Type B pancreatic cell (in vitro differentiated cells): ENCODE measurements around the gene ATF7IP. TPM values are rescaled to one million over a fixed set of nuclear protein-coding genes. Genes with fewer than 3 reads are reported as not detected.

Experiments used
- DNase-seq: peaks from one replicate; pipeline ENCODE4 v3.0.0; 2021; ENCODE audit warnings: mixed read lengths; ENCODE audit not compliant: unreplicated experiment; ENCODE audit errors: extremely low spot score
- H3K27ac Mint-ChIP-seq: 2 replicates; pipeline ENCODE4 v1.8.0; 2021; ENCODE audit warnings: mild to moderate bottlenecking, mixed read lengths
- H3K27me3 Mint-ChIP-seq: 2 replicates; pipeline ENCODE4 v1.8.0; 2021; ENCODE audit warnings: mixed read lengths
- H3K36me3 Mint-ChIP-seq: 2 replicates; pipeline ENCODE4 v1.8.0; 2021; ENCODE audit warnings: mixed read lengths
- H3K4me1 Mint-ChIP-seq: one replicate; pipeline ENCODE4 v1.8.0; 2021; ENCODE audit warnings: mixed read lengths; ENCODE audit not compliant: unreplicated experiment
- H3K4me3 Mint-ChIP-seq: 2 replicates; pipeline ENCODE4 v1.8.0; 2021; ENCODE audit warnings: mild to moderate bottlenecking, mixed read lengths
- H3K9me3 Mint-ChIP-seq: 2 replicates; pipeline ENCODE4 v1.8.0; 2021; ENCODE audit warnings: mixed read lengths
- CTCF ChIP-seq: fragments of 200-600 bp; sonication (generic); conservative IDR thresholded peaks from 2 replicates; pipeline ENCODE4 v1.5.0; 2021; ENCODE audit warnings: antibody characterized with exemption, mild to moderate bottlenecking
- total RNA-seq: library from RNA; stranded (reverse); gene quantifications from 2 replicates; pipeline ENCODE4 v1.2.1, GENCODE V29; 2021; ENCODE audit warnings: low replicate concordance

ATF7IP gene
- total RNA-seq, 1 donor from 2014 or later = 102 TPM

- peak; percentile 69 for TF ChIP-seq CTCF
- Mint-ChIP-seq H3K27ac (no peak overlapping the region), H3K9me3 (no peaks in the 10 kb centered on the region), H3K36me3 (peaks cover 67% of the 10 kb centered on the region), H3K4me1 (no peaks in the 10 kb centered on the region), H3K27me3 (no peaks in the 10 kb centered on the region), H3K4me3 (no peak overlapping the region)
- DNase-seq = no peak
These were observed 88.8 kb downstream of the ATF7IP start for GRCh38 chr12:14454098-14454907.

GRCh38 chr12:14460212-14460841 lies 94.8 kb downstream of the ATF7IP start:
- Mint-ChIP-seq H3K4me1 (no peaks in the 10 kb centered on the region), H3K4me3 (no peak overlapping the region), H3K9me3 (no peaks in the 10 kb centered on the region), H3K27me3 (no peaks in the 10 kb centered on the region), H3K36me3 (peaks cover 51% of the 10 kb centered on the region), H3K27ac (no peak overlapping the region)
- TF ChIP-seq CTCF = no peak
- DNase-seq = no peak

- Mint-ChIP-seq H3K27ac (no peak overlapping the region), H3K36me3 (peaks cover 80% of the 10 kb centered on the region), H3K27me3 (no peaks in the 10 kb centered on the region), H3K9me3 (peaks cover 16% of the 10 kb centered on the region), H3K4me3 (no peak overlapping the region), H3K4me1 (no peaks in the 10 kb centered on the region)
- DNase-seq = no peak
- TF ChIP-seq CTCF = no peak
These were observed 106.0 kb downstream of the ATF7IP start for GRCh38 chr12:14471497-14471896.

GRCh38 chr12:14473707-14474287 lies 108.3 kb downstream of the ATF7IP start:
- Mint-ChIP-seq H3K4me1 (no peaks in the 10 kb centered on the region), H3K36me3 (peaks cover 82% of the 10 kb centered on the region), H3K9me3 (peaks cover 16% of the 10 kb centered on the region), H3K27ac (no peak overlapping the region), H3K4me3 (no peak overlapping the region), H3K27me3 (no peaks in the 10 kb centered on the region)
- no peak for DNase-seq
- TF ChIP-seq CTCF = no peak

GRCh38 chr12:14479004-14479403 lies 113.5 kb downstream of the ATF7IP start:
- DNase-seq = no peak
- Mint-ChIP-seq H3K4me3 (no peak overlapping the region), H3K4me1 (no peaks in the 10 kb centered on the region), H3K27ac (no peak overlapping the region), H3K27me3 (no peaks in the 10 kb centered on the region), H3K9me3 (no peaks in the 10 kb centered on the region), H3K36me3 (peaks cover 78% of the 10 kb centered on the region)
- TF ChIP-seq CTCF = no peak
